Activated CD4-positive, alpha-beta memory T cell treated with anti-CD3 and anti-CD28 coated beads for 36 hours (primary cell): ENCODE data around the gene CALD1. TPM values are rescaled to one million over a fixed set of nuclear protein-coding genes. Genes with fewer than 3 reads are reported as not detected.

Source experiments
- CTCF ChIA-PET: fragments of 350-600 bp; sonication (Branson Sonifier 250); formaldehyde crosslinking; loops from one replicate; lab custom pipeline; 2021; ENCODE audit warnings: antibody characterized with exemption, inconsistent platforms; lab: Charles Lee
- POLR2A ChIA-PET: fragments of 350-600 bp; sonication (Branson Sonifier 250); formaldehyde crosslinking; loops from one replicate; lab custom pipeline; 2021; ENCODE audit warnings: antibody characterized with exemption; lab: Charles Lee
- DNase-seq: peaks from one replicate; pipeline ENCODE4 v3.0.0-alpha.2; 2020
- H3K27ac Mint-ChIP-seq: one replicate; pipeline ENCODE4 v1.8.0; 2021; ENCODE audit warnings: mixed read lengths
- H3K27me3 Mint-ChIP-seq: one replicate; pipeline ENCODE4 v1.8.0; 2021; ENCODE audit warnings: mixed read lengths
- H3K36me3 Mint-ChIP-seq: one replicate; pipeline ENCODE4 v1.8.0; 2021; ENCODE audit warnings: mixed read lengths
- H3K4me1 Mint-ChIP-seq: one replicate; pipeline ENCODE4 v1.8.0; 2021; ENCODE audit warnings: low read depth, mixed read lengths
- H3K4me3 Mint-ChIP-seq: one replicate; pipeline ENCODE4 v1.8.0; 2021; ENCODE audit warnings: mild to moderate bottlenecking, mixed read lengths
- H3K9me3 Mint-ChIP-seq: one replicate; pipeline ENCODE4 v1.8.0; 2021; ENCODE audit warnings: mixed read lengths
- intact Hi-C: fragments of 100-400 bp; cut with micrococcal nuclease; formaldehyde crosslinking; loops from one replicate; pipeline ENCODE4 v1.15.1; 2023
- total RNA-seq, 2 experiments: library from RNA; stranded (reverse); gene quantifications; one replicate each; pipeline ENCODE4 v1.2.3, GENCODE V29; 2021

The CALD1 gene
- total RNA-seq, 2 experiments from 2014 or later, result 7.1 to 7.5 TPM

DNA sequence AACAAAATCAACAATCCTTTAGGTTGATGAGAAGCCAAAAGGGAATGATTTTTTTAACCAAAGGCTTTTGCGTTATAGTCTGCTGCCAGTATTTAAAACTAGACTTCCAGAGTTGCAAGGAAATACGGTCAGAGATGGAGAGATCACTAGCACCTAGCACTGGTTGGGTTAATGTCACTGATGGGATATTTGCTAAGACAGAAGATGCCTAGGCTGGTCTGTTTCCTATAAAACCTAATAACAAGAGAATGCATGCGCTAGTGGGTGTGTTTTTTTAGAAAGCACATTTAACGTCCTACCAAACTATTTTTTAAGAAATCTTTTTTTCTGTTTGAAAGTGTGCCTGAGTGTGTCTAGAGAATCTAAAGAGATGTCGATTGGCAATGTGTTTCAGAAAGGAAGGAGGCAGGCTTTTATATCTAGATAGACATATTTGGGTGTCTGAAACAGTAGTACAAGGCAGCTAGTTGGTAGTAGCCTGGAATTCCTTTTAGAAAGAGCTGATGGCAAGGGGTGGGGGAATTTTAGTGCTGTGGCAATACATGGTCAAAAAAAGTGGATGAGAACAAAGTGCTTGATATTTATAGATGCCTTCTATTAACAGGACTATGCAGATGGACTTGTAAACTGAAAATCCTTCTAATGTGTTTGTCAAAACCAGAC is 863 bp downstream of the CALD1 start:
- ChIA-PET POLR2A (no interaction called here), CTCF (interaction anchor here (0.6 kb wide), 1 partner anchor 214 kb away, joined by 3 read pairs; no protein-coding TSS in a partner anchor)
- DNase-seq, result no peak
- no peaks in the 10 kb centered on the region for H3K27me3 Mint-ChIP-seq
- H3K4me1 Mint-ChIP-seq, result no peaks in the 10 kb centered on the region
- no peaks in the 10 kb centered on the region for H3K9me3 Mint-ChIP-seq
- no peak overlapping the region for H3K4me3 Mint-ChIP-seq
- no peak overlapping the region for H3K27ac Mint-ChIP-seq
- H3K36me3 Mint-ChIP-seq, result no peaks in the 10 kb centered on the region
- intact Hi-C loops, result no loop called here

DNA sequence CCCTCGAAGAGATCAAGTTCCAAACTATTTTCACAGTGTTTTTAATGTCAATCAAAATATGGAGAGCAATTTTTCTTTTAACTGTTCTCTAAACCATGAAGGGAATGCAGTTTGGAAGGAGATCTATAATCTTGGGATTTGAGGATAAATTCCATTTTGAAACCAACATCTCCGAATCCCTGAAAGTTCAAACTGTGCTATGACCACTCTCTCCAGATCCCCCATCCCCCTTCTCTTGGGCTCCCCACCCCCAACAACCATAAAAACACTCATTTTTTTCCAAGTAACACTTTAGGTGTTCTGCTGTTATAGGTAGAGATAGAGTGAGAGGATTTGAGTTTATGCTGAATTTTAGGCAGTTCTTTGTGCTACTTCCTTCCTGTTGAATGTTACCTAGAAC is 1.7 kb downstream of the CALD1 start:
- no peaks in the 10 kb centered on the region for H3K36me3 Mint-ChIP-seq
- intact Hi-C loops, result no loop called here
- H3K27me3 Mint-ChIP-seq, result no peaks in the 10 kb centered on the region
- H3K27ac Mint-ChIP-seq, result no peak overlapping the region
- CTCF ChIA-PET, result no interaction called here
- POLR2A ChIA-PET, result no interaction called here
- no peaks in the 10 kb centered on the region for H3K4me1 Mint-ChIP-seq
- no peak for DNase-seq
- H3K9me3 Mint-ChIP-seq, result no peaks in the 10 kb centered on the region
- no peak overlapping the region for H3K4me3 Mint-ChIP-seq

DNA sequence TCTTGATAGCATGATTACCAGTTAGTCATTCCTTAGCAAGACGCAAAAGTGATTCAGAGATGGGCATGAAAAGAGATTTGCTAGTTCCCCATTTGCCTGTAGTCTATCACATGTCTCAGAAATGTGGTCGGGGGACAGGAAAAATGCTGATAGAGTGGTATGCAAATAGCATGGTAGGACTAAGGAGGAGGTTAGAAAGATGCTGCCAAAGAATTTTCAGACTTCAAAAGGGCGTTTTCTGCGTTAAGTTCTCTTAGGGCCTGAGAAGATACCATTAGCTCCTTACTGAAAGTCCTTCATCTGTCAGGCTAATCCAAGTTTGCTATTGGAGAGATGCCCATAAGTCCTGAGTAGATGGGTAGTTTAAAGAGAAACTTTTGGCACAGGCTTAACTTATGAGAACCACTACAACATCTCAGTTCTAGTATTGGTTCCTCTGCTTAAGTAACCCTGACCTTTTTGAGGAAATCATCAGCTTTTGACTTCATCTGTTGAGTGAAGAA is 2.7 kb downstream of the CALD1 start:
- Mint-ChIP-seq H3K27ac (no peak overlapping the region), H3K27me3 (no peaks in the 10 kb centered on the region), H3K9me3 (no peaks in the 10 kb centered on the region), H3K4me1 (no peaks in the 10 kb centered on the region), H3K4me3 (no peak overlapping the region), H3K36me3 (no peaks in the 10 kb centered on the region)
- POLR2A ChIA-PET, result no interaction called here
- intact Hi-C loops, result no loop called here
- no peak for DNase-seq
- CTCF ChIA-PET, result no interaction called here

DNA sequence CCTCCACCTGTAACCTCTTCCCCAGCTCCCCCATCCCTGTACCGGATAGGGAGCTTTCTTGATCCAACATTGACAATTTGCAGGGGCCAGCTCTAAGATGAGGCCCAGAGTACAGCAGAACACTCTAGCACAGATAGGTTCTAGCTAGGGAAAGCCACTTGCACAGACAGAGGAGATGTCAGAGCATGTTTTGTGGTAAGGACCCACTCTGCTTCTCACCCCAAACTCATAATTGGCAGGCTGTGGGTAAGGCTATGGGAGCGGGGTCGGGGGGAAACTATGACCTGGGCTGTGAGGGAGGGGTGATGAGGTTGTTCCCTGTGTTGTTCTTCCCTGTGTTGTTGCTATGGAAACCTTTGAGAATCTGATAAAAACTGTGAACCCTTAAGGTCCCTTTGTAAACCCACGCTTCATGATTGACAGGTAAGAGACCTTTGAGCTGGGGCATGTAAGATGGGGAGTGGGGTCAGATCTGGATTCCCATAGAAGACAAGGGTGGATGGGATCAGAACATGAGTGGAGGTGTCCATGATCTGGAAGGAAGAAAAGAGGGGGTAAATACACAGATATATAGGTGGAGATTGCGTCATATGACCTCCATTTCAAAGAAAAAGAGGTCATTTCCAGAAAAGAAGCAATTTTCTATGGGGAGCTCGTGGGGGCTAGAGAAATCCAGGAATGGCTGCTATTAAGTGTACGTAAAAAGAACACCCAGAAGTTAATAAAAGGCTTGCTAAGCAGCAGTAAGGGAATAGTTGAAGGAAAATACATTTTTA is 4.0 kb downstream of the CALD1 start:
- DNase-seq, result no peak
- intact Hi-C loops, result no loop called here
- CTCF ChIA-PET, result no interaction called here
- Mint-ChIP-seq H3K4me3 (no peak overlapping the region), H3K4me1 (no peaks in the 10 kb centered on the region), H3K36me3 (no peaks in the 10 kb centered on the region), H3K9me3 (no peaks in the 10 kb centered on the region), H3K27ac (no peak overlapping the region), H3K27me3 (no peaks in the 10 kb centered on the region)
- POLR2A ChIA-PET, result no interaction called here

DNA sequence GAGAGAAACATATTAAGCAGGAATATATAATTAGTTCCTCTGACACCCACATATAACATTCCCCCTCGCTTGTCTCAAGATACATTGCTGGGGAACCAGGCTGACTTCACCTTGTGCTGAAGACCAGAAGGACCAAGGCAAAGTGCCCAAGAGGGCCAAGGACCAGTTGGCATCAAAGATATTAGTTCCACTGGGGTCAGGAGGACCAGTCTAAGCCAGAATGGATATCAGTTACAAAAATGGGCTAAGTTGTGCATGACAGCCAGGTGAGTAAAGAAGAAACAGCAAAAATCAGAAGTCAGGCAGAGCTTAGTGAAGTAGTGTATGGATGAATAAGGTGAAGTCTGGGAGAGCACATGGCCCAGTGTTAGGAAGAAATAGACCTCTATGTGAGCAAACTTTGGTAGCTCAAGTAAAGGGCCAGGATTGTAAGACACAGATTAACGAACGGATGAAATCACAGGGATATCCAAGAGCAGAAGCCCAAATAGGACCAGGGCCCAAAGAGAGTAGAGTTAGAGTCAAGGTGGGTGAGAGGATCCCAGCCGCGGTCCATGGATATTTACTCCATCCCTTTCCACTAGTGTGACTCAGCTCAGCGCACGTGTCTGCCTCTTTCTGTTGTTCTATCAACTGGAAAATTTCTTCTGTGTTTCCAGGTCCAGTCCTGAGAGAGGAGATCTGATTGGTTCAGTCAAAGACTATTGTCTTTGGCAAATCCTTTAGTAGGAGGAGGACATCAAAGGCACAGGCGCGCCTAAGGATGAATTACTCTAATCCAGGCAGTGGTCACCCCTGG is 5.0 kb downstream of the CALD1 start:
- Mint-ChIP-seq H3K36me3 (no peaks in the 10 kb centered on the region), H3K4me3 (no peak overlapping the region), H3K4me1 (no peaks in the 10 kb centered on the region), H3K27me3 (peaks cover 2% of the 10 kb centered on the region), H3K9me3 (no peaks in the 10 kb centered on the region), H3K27ac (no peak overlapping the region)
- ChIA-PET CTCF (no interaction called here), POLR2A (no interaction called here)
- DNase-seq, result no peak
- intact Hi-C loops, result no loop called here

DNA sequence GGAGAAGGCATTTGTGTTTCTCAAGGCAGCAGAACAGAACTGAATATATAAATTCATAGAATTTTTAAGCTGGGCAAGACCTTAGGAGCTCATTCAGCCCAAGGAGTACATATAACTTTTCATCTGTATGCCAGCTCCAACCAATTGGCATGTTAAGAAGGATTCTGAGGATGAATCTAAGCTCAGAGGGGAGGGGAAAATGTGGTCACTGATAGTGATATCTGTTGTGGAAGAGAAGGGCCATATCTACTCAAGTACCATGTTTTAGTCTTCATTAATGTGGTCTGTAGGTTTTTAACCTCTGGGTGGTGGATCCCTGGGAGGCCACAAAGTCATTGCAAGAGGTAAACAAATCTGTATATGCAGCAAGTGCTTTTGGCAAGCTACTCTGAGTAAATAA is 6.4 kb downstream of the CALD1 start:
- POLR2A ChIA-PET, result no interaction called here
- no peaks in the 10 kb centered on the region for H3K4me1 Mint-ChIP-seq
- DNase-seq, result no peak
- no peak overlapping the region for H3K27ac Mint-ChIP-seq
- no peaks in the 10 kb centered on the region for H3K36me3 Mint-ChIP-seq
- H3K4me3 Mint-ChIP-seq, result no peak overlapping the region
- no peaks in the 10 kb centered on the region for H3K9me3 Mint-ChIP-seq
- H3K27me3 Mint-ChIP-seq, result peaks cover 2% of the 10 kb centered on the region
- CTCF ChIA-PET, result no interaction called here
- intact Hi-C loops, result no loop called here

DNA sequence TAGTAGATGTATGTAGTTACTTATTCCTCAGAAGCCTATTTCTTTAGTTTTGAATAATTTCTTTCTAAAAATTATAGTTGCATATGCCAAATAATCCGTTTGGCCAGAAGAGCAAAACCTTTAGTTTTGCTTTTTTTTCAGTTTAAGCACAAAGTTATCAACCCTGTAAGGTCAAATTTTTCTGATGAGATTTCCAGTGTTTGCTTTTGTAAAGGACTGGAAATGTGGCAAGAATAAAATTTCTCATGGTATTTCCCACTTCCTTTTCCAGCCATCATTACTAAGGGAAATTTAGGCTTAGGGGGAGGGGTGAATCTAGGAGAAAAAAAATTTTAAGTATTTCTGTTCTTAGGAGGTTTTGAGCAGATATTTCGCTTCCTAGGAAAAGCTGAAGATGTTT is 7.6 kb downstream of the CALD1 start:
- ChIA-PET POLR2A (no interaction called here), CTCF (no interaction called here)
- H3K4me1 Mint-ChIP-seq, result no peaks in the 10 kb centered on the region
- DNase-seq, result no peak
- H3K9me3 Mint-ChIP-seq, result no peaks in the 10 kb centered on the region
- no peaks in the 10 kb centered on the region for H3K36me3 Mint-ChIP-seq
- peaks cover 2% of the 10 kb centered on the region for H3K27me3 Mint-ChIP-seq
- intact Hi-C loops, result no loop called here
- H3K4me3 Mint-ChIP-seq, result no peak overlapping the region
- no peak overlapping the region for H3K27ac Mint-ChIP-seq

DNA sequence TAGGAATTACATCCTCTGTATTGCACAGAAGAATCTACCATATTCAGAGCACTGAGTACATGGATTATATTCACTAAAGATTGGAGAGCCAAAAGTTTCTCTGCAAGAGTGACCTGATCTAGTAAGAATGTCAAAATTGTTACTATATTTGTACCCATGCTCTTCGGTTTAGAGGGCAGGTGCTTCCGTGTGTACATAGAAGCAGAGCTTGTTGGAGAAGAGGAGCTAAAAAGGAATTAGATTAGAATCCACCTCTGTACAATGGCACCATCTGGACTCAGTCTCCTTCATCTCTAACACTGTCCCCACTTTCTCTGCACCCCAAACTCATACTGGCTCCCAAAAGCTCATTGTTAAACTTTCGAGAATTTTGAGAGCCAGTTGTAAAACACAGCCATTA is 8.3 kb downstream of the CALD1 start:
- CTCF ChIA-PET, result no interaction called here

DNA sequence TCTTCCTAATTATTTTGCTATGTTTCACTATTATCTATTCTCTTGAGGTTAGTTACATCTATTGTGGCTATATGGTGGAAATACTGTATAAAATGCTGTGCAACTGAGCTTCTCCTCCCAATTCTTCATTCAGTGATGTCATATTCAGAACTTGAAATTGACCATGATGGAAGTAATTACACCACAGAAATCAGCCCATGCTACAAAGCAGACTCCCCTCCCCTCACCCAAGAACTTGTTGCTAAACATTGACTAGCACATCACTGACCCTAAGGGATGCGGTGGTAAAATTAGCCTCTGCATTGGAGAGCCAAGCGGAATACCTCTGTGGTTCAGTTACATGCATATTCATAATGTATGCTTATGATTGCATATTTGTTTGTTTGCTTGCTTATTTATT is 8.8 kb downstream of the CALD1 start:
- Mint-ChIP-seq H3K27ac (no peak overlapping the region), H3K36me3 (no peaks in the 10 kb centered on the region), H3K9me3 (no peaks in the 10 kb centered on the region), H3K4me1 (no peaks in the 10 kb centered on the region), H3K27me3 (peaks cover 2% of the 10 kb centered on the region), H3K4me3 (no peak overlapping the region)
- DNase-seq, result no peak
- ChIA-PET CTCF (no interaction called here), POLR2A (no interaction called here)
- intact Hi-C loops, result no loop called here

More for the DNA sequence above, 8.3 kb downstream of the CALD1 start:
- no peak for DNase-seq
- intact Hi-C loops, result no loop called here
- H3K4me3 Mint-ChIP-seq, result no peak overlapping the region
- no peaks in the 10 kb centered on the region for H3K9me3 Mint-ChIP-seq
- no peak overlapping the region for H3K27ac Mint-ChIP-seq
- H3K36me3 Mint-ChIP-seq, result no peaks in the 10 kb centered on the region
- no peaks in the 10 kb centered on the region for H3K4me1 Mint-ChIP-seq
- POLR2A ChIA-PET, result no interaction called here
- peaks cover 2% of the 10 kb centered on the region for H3K27me3 Mint-ChIP-seq

DNA sequence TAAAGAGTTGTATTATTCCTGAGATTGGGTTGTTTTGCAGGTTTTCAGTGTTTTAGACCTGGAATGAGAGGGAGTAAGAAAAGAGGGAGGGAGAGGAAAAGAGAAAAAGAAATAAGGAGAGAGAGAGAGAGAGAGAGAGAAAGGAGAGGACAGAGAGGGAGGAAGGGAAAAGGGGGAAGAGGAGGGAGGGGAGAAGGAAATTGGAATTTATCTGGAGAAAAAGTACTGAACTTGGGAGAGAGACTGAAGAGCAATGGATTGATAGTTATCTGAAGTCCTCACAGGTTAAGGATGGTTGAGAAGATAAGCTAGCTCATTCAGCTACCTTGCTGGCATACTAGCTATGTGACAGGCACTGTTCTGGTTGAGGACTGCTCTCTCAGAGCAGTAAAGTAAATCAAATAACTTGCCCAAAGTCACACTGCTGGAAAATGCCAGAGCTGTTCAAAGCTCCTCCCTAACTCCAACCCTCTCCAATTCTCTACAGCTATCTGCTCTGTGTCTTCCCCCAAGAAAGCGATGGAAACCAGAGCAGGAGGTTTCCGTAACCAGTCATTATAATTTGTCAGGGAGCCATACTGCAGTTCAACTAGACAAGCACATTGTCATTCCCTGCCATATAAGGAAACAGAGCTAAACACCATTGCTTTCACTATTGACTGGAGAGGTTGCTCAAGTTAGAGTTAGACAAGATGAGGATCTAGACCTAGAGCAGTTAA is 10.7 kb downstream of the CALD1 start:
- intact Hi-C loops, result no loop called here
- Mint-ChIP-seq H3K4me3 (no peak overlapping the region), H3K27me3 (peaks cover 2% of the 10 kb centered on the region), H3K27ac (no peak overlapping the region), H3K9me3 (no peaks in the 10 kb centered on the region), H3K4me1 (no peaks in the 10 kb centered on the region), H3K36me3 (no peaks in the 10 kb centered on the region)
- DNase-seq, result no peak
- ChIA-PET CTCF (interaction anchor here (0.8 to 1.5 kb wide), 2 partner anchors 100 to 173 kb away, joined by 3 to 4 read pairs; no protein-coding TSS in a partner anchor), POLR2A (no interaction called here)

DNA sequence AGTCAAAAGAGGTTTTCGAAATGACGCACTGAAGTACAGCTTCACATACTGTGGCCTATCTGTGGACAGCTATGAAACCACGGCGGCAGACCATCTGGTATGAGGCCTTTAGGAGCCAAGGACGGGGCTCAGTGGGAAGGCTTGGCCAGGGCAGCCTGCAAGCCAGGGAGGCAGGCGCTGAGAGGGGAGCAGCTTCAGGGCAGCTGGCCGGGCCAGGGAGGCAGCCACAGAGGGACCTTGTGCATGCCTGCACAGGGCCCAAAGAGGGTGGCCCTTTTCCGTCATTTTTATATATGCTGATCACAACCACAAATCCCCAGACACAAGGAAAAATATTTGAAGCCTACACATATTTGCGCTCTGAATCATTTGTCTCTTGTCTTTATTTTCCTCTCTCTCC is 13.5 kb downstream of the CALD1 start:
- no peak for DNase-seq
- ChIA-PET POLR2A (no interaction called here), CTCF (interaction anchor here (0.7 kb wide), 1 partner anchor 93 kb away, joined by 4 read pairs; no protein-coding TSS in a partner anchor)
- H3K4me3 Mint-ChIP-seq, result no peak overlapping the region
- no peaks in the 10 kb centered on the region for H3K36me3 Mint-ChIP-seq
- no peaks in the 10 kb centered on the region for H3K4me1 Mint-ChIP-seq
- H3K9me3 Mint-ChIP-seq, result peaks cover 2% of the 10 kb centered on the region
- intact Hi-C loops, result no loop called here
- peaks cover 2% of the 10 kb centered on the region for H3K27me3 Mint-ChIP-seq
- no peak overlapping the region for H3K27ac Mint-ChIP-seq

DNA sequence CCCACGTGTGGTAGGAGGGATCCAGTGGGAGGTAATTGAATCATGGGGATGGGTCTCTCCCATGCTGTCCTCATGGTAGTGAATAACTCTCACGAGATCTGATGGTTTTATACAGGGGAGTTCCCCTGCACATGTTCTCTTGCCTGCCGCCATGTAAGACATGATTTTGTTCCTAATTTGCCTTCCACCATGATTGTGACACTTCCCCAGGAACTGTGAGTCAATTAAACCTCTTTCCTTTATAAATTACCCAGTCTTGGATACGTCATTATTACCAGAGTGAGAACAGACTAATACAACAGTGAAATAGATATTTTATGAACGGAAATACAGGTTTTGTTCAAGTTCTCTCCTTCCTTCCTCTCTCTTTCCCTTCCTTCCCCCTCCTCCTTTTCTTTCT is 15.8 kb downstream of the CALD1 start:
- Mint-ChIP-seq H3K9me3 (peaks cover 2% of the 10 kb centered on the region), H3K36me3 (no peaks in the 10 kb centered on the region), H3K4me3 (no peak overlapping the region), H3K4me1 (no peaks in the 10 kb centered on the region), H3K27ac (no peak overlapping the region), H3K27me3 (no peaks in the 10 kb centered on the region)
- CTCF ChIA-PET, result no interaction called here
- POLR2A ChIA-PET, result no interaction called here
- intact Hi-C loops, result no loop called here
- DNase-seq, result no peak
